ENCODE data around the gene NFIB.

NFIB gene

GRCh38 chr9:14350349-14350728 lies 36.4 kb upstream of the NFIB start:
- DNase-seq (ENCODE audit: extremely low spot score) = no peak
- TF ChIP-seq ZNF384 (IDR thresholded peaks at IDR 0.05) = no peak
- no peak for TF ChIP-seq BHLHE40 (IDR thresholded peaks at IDR 0.05; ENCODE audit: borderline replicate concordance)
- TF ChIP-seq LEF1 (IDR thresholded peaks at IDR 0.05; ENCODE audit: borderline replicate concordance) = no peak
- TF ChIP-seq HDGF (IDR thresholded peaks at IDR 0.05; ENCODE audit: borderline replicate concordance) = no peak
- no peak for TF ChIP-seq SP1 (IDR thresholded peaks at IDR 0.05)
- POLR2A ChIA-PET = no interaction called here
- CTCF ChIA-PET = no interaction called here

- TF ChIP-seq PKNOX1 (IDR thresholded peaks at IDR 0.05) = no peak
- TF ChIP-seq ELF4 (IDR thresholded peaks at IDR 0.05) = no peak
- TF ChIP-seq FOXK2 (IDR thresholded peaks at IDR 0.05) = no peak
- TF ChIP-seq ARNT (IDR thresholded peaks at IDR 0.05) = no peak
- TF ChIP-seq SP1 (IDR thresholded peaks at IDR 0.05) = no peak
- TF ChIP-seq TARDBP (IDR thresholded peaks at IDR 0.05) = no peak
- no peak for TF ChIP-seq CTBP1 (IDR thresholded peaks at IDR 0.05; ENCODE audit: borderline replicate concordance)
- no peak for TF ChIP-seq HDGF (IDR thresholded peaks at IDR 0.05; ENCODE audit: borderline replicate concordance)
- TF ChIP-seq LEF1 (IDR thresholded peaks at IDR 0.05; ENCODE audit: borderline replicate concordance) = no peak
- no peak for TF ChIP-seq L3MBTL2 (conservative IDR thresholded peaks at IDR 0.05)
- no peak for TF ChIP-seq SUZ12 (IDR thresholded peaks at IDR 0.05)
- no peak for TF ChIP-seq NFRKB (IDR thresholded peaks at IDR 0.05)
- TF ChIP-seq BHLHE40 (IDR thresholded peaks at IDR 0.05; ENCODE audit: borderline replicate concordance) = no peak
- no peak for TF ChIP-seq FOXM1 (IDR thresholded peaks at IDR 0.05; ENCODE audit: borderline replicate concordance)
- no peak for TF ChIP-seq ZNF384 (IDR thresholded peaks at IDR 0.05)
- TF ChIP-seq FOXA1 (IDR thresholded peaks at IDR 0.05) = no peak
- CTCF ChIA-PET = interaction anchor here (0.6 kb wide), 1 partner anchor 185 kb away, joined by 3 read pairs; no protein-coding TSS in a partner anchor
- POLR2A ChIA-PET = no interaction called here
- DNase-seq (ENCODE audit: extremely low spot score) = no peak
Measured at GRCh38 chr9:14349447-14350348, 35.8 kb upstream of the NFIB start.

GRCh38 chr9:14349146-14349446 lies 35.2 kb upstream of the NFIB start:
- DNase-seq (ENCODE audit: extremely low spot score) = no peak
- POLR2A ChIA-PET = no interaction called here
- TF ChIP-seq PKNOX1 (IDR thresholded peaks at IDR 0.05) = no peak
- CTCF ChIA-PET = interaction anchor here (0.6 kb wide), 1 partner anchor 185 kb away, joined by 3 read pairs; no protein-coding TSS in a partner anchor

GRCh38 chr9:14348373-14349145 lies 34.6 kb upstream of the NFIB start:
- CTCF ChIA-PET = interaction anchor here (0.5 kb wide), 1 partner anchor 207 kb away, joined by 3 read pairs; no protein-coding TSS in a partner anchor
- no peak for TF ChIP-seq SP1 (IDR thresholded peaks at IDR 0.05)
- no peak for TF ChIP-seq FOXM1 (IDR thresholded peaks at IDR 0.05; ENCODE audit: borderline replicate concordance)
- no peak for TF ChIP-seq FOXK2 (IDR thresholded peaks at IDR 0.05)
- no peak for TF ChIP-seq ZNF384 (IDR thresholded peaks at IDR 0.05)
- TF ChIP-seq ELF4 (IDR thresholded peaks at IDR 0.05) = no peak
- no peak for TF ChIP-seq TARDBP (IDR thresholded peaks at IDR 0.05)

GRCh38 chr9:14348123-14348372 lies 34.1 kb upstream of the NFIB start:
- POLR2A ChIA-PET = no interaction called here
- CTCF ChIA-PET = interaction anchor here (0.5 kb wide), 1 partner anchor 207 kb away, joined by 3 read pairs; no protein-coding TSS in a partner anchor
- no peak for TF ChIP-seq NFRKB (IDR thresholded peaks at IDR 0.05)
- DNase-seq (ENCODE audit: extremely low spot score) = no peak

More at GRCh38 chr9:14348373-14349145, 34.6 kb upstream of the NFIB start:
- POLR2A ChIA-PET = no interaction called here
- DNase-seq (ENCODE audit: extremely low spot score) = no peak

GRCh38 chr9:14347406-14348122 lies 33.6 kb upstream of the NFIB start:
- CTCF ChIA-PET = interaction anchor here (0.5 kb wide), 1 partner anchor 206 kb away, joined by 3 read pairs; no protein-coding TSS in a partner anchor
- POLR2A ChIA-PET = no interaction called here

More at GRCh38 chr9:14347406-14348122, 33.6 kb upstream of the NFIB start:
- DNase-seq (ENCODE audit: extremely low spot score) = no peak
- TF ChIP-seq LEF1 (IDR thresholded peaks at IDR 0.05; ENCODE audit: borderline replicate concordance) (no peak), FOXK2 (IDR thresholded peaks at IDR 0.05) (no peak), ARNT (IDR thresholded peaks at IDR 0.05) (no peak), SP1 (IDR thresholded peaks at IDR 0.05) (no peak), ELF4 (IDR thresholded peaks at IDR 0.05) (no peak), HDGF (IDR thresholded peaks at IDR 0.05; ENCODE audit: borderline replicate concordance) (no peak), TARDBP (IDR thresholded peaks at IDR 0.05) (no peak), BHLHE40 (IDR thresholded peaks at IDR 0.05; ENCODE audit: borderline replicate concordance) (no peak), FOXA1 (IDR thresholded peaks at IDR 0.05) (no peak)

All from HEK293T (cell line).